Posterior vena cava (tissue), 2 donors: Measurements from ENCODE around the gene ZMIZ1. TPM values are rescaled to one million over a fixed set of nuclear protein-coding genes. Genes with fewer than 3 reads are reported as not detected.

ENCODE experiments used
- DNase-seq: peaks from one replicate; pipeline ENCODE4 v3.0.0-alpha.2; 2020; ENCODE audit warnings: low spot score
- intact Hi-C, 2 donors: fragments of 100-400 bp; cut with DNase I; formaldehyde crosslinking; loops; one replicate each; pipeline versions ENCODE4 v1.14.1 to v1.14.2; 2022 to 2023
- total RNA-seq, 2 donors: library from RNA; stranded (reverse); fragmentation: NEBNext Ultra II Directional; extraction: Animal tissue kit (Norgen Biotek cat#: 25700); gene quantifications; one replicate each; pipeline ENCODE4 v1.2.1, GENCODE V29; 2021
- donor health status: DM: yes; HTN: yes; CAD: no.
- donor health status: DM: yes; HTN: yes; CAD: no.

The ZMIZ1 gene
- total RNA-seq, 2 donors from 2014 or later = 61.5 to 62.6 TPM

GRCh38 chr10:79058899-79059841 is 9.6 kb upstream of the ZMIZ1 start:
- DNase-seq = peak; percentile 28
- intact Hi-C loops = no loop called here

- DNase-seq = peak; percentile 32
- intact Hi-C loops = loop anchor here (5.0 to 10.0 kb wide), 3 partner anchors 755 to 1018 kb away; no protein-coding TSS in a partner anchor
Measured at GRCh38 chr10:79059859-79060379, 8.8 kb upstream of the ZMIZ1 start.

- intact Hi-C loops = loop anchor here (5.0 to 10.0 kb wide), 3 partner anchors 756 to 1018 kb away; no protein-coding TSS in a partner anchor
- DNase-seq = peak; percentile 57
Measured at GRCh38 chr10:79060641-79061255, 8.0 kb upstream of the ZMIZ1 start.

GRCh38 chr10:79061441-79062315 is 7.1 kb upstream of the ZMIZ1 start:
- DNase-seq = peak; percentile 72
- intact Hi-C loops = loop anchor here (5.0 to 10.0 kb wide), 3 partner anchors 757 to 1019 kb away; no protein-coding TSS in a partner anchor

GRCh38 chr10:79063071-79063491 is 5.7 kb upstream of the ZMIZ1 start:
- intact Hi-C loops = loop anchor here (5.0 to 10.0 kb wide), 3 partner anchors 758 to 1021 kb away; no protein-coding TSS in a partner anchor
- peak; percentile 46 for DNase-seq

- DNase-seq = peak; percentile 55
- intact Hi-C loops = loop anchor here (5.0 to 10.0 kb wide), 3 partner anchors 759 to 1022 kb away; no protein-coding TSS in a partner anchor
Measured at GRCh38 chr10:79063661-79064492, 4.9 kb upstream of the ZMIZ1 start.

GRCh38 chr10:79065091-79065551 is 3.6 kb upstream of the ZMIZ1 start:
- intact Hi-C loops = loop anchor here (5.0 to 10.0 kb wide), 4 partner anchors 88 to 860 kb away; no protein-coding TSS in a partner anchor

GRCh38 chr10:79065853-79066252 is 2.9 kb upstream of the ZMIZ1 start:
- intact Hi-C loops = loop anchor here (5.0 to 10.0 kb wide), 4 partner anchors 89 to 861 kb away; no protein-coding TSS in a partner anchor
- DNase-seq = no peak

More at GRCh38 chr10:79065091-79065551, 3.6 kb upstream of the ZMIZ1 start:
- DNase-seq = no peak

- intact Hi-C loops = loop anchor here (5.0 to 10.0 kb wide), 4 partner anchors 89 to 862 kb away; no protein-coding TSS in a partner anchor
- DNase-seq = no peak
Measured at GRCh38 chr10:79066411-79067240, 2.1 kb upstream of the ZMIZ1 start.

- peak; percentile 97 for DNase-seq
- intact Hi-C loops = loop anchor here (5.0 to 10.0 kb wide), 4 partner anchors 90 to 863 kb away; no protein-coding TSS in a partner anchor
Measured at GRCh38 chr10:79067241-79068202, 1.2 kb upstream of the ZMIZ1 start.

GRCh38 chr10:79068203-79068561 is 584 bp upstream of the ZMIZ1 start:
- intact Hi-C loops = loop anchor here (5.0 to 10.0 kb wide), 4 partner anchors 91 to 863 kb away; no protein-coding TSS in a partner anchor

GRCh38 chr10:79069325-79070080 is 737 bp downstream of the ZMIZ1 start:
- DNase-seq = peak; percentile 89
- intact Hi-C loops = loop anchor here (2.0 to 10.0 kb wide), 6 partner anchors 92 to 865 kb away; no protein-coding TSS in a partner anchor

More at GRCh38 chr10:79068203-79068561, 584 bp upstream of the ZMIZ1 start:
- DNase-seq = no peak

- intact Hi-C loops = loop anchor here (2.0 to 10.0 kb wide), 2 partner anchors 125 kb away; no protein-coding TSS in a partner anchor
- no peak for DNase-seq
Measured at GRCh38 chr10:79070081-79070605, 1.4 kb downstream of the ZMIZ1 start.
